ENCODE data around the gene ZNRD2. TPM values are rescaled to one million over a fixed set of nuclear protein-coding genes. Genes with fewer than 3 reads are reported as not detected.

ZNRD2 gene
- total RNA-seq, 2 experiments from 2014 or later, result 54.3 to 54.7 TPM

DNA sequence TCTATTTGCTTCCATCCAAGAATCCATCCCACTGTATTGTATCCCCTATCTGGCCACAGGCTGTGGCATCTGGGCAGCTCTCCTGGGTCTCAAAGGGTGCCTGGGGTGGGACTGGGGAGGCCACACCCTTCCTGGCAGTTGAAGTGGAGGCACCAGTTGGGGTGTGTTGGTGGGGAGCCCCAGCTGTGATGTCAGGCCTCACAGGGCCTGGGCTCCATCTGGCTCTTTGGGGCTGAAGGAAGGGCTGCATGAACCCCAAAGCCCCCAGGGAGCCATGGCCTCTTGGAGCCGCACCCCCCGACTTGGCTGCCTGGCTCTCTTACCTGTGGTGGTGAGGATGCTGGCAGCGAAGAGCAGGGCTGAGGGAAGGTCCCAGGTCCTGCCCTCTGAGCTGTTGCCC, 24.9 kb downstream of the ZNRD2 start:
- H3K9me3 Mint-ChIP-seq, result no peaks in the 10 kb centered on the region
- H3K27me3 Mint-ChIP-seq, result no peaks in the 10 kb centered on the region
- H3K27ac Mint-ChIP-seq, result no peak overlapping the region
- no peak overlapping the region for H3K4me3 Mint-ChIP-seq
- peak; percentile 11 for ATAC-seq
- intact Hi-C loops (cut with micrococcal nuclease), result loop anchor here (2.0 kb wide), 1 partner anchor 14 kb away; no protein-coding TSS in a partner anchor
- H3K36me3 Mint-ChIP-seq (ENCODE audit: low read depth), result peaks cover 11% of the 10 kb centered on the region
- POLR2A ChIA-PET, result interaction anchor here (0.6 to 5.7 kb wide), 8 partner anchors 8 to 55 kb away, joined by 3 to 39 read pairs (median 6); partner anchors contain the start of genes EHBP1L1, MAP3K11 and PCNX3
- TF ChIP-seq, protein P1, sequence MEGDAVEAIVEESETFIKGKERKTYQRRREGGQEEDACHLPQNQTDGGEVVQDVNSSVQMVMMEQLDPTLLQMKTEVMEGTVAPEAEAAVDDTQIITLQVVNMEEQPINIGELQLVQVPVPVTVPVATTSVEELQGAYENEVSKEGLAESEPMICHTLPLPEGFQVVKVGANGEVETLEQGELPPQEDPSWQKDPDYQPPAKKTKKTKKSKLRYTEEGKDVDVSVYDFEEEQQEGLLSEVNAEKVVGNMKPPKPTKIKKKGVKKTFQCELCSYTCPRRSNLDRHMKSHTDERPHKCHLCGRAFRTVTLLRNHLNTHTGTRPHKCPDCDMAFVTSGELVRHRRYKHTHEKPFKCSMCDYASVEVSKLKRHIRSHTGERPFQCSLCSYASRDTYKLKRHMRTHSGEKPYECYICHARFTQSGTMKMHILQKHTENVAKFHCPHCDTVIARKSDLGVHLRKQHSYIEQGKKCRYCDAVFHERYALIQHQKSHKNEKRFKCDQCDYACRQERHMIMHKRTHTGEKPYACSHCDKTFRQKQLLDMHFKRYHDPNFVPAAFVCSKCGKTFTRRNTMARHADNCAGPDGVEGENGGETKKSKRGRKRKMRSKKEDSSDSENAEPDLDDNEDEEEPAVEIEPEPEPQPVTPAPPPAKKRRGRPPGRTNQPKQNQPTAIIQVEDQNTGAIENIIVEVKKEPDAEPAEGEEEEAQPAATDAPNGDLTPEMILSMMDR (IDR thresholded peaks at IDR 0.05), result no peak
- DNase-seq, result no peak
- H3K4me1 Mint-ChIP-seq (ENCODE audit: low read depth), result peaks cover 16% of the 10 kb centered on the region
- CTCF ChIA-PET, result interaction anchor here (1.4 to 5.3 kb wide), 6 partner anchors 9 to 185 kb away, joined by 3 to 47 read pairs (median 18); partner anchors contain the start of gene MAP3K11

DNA sequence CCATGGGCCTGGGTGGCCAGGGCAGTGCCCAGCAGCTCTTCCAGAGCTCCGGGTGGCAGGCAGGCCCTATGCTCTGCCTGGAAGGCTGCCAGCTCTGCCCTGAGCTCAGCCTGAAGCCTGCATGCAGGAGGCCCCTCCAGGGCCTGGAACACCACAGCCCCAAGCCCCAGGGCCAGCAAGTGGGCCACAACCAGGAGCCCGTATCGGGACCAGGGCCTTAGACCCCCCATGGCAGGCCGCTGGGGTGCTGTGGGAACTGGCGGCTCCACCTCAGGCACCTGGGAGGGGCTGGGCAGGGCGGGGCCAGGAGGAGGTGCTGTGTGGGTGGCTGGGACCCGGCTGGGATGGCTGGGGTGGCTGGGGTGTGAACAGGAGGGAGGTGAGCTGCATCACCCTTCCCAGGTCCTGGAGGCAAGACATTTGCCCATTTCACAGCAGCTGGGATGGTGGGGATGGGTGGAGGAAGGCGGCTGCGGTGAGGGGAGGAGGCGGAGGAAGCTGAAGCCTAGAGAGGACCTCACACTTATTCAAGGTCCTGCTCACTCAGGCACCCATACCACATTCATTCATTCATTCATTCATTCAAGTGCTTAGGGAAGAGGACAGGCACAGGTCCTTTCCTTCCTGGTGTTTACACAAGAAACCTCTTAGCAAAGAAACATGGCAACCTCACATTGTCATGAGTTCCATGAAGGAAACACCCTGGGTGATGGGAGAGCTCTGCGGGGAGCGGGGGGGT, 25.4 kb downstream of the ZNRD2 start, which contains the start of gene KCNK7:
Gene KCNK7 (minus strand): TSS at position 258 of the 739 bp plus-strand sequence. CDS start 28 bp downstream, at position 230.
- peaks cover 12% of the 10 kb centered on the region for H3K4me1 Mint-ChIP-seq (ENCODE audit: low read depth)
- peaks cover 5% of the 10 kb centered on the region for H3K36me3 Mint-ChIP-seq (ENCODE audit: low read depth)
- intact Hi-C loops (cut with micrococcal nuclease), result loop anchor here (2.0 kb wide), 1 partner anchor 13 kb away; no protein-coding TSS in a partner anchor
- POLR2A ChIA-PET, result interaction anchor here (0.6 to 5.7 kb wide), 9 partner anchors 9 to 464 kb away, joined by 3 to 39 read pairs (median 4); partner anchors contain the start of genes EHBP1L1, MAP3K11 and PCNX3
- no peak for DNase-seq
- H3K27me3 Mint-ChIP-seq, result no peaks in the 10 kb centered on the region
- H3K27ac Mint-ChIP-seq, result peak within 1 kb of the TSS; percentile 25
- H3K9me3 Mint-ChIP-seq, result no peaks in the 10 kb centered on the region
- no peak within 1 kb of the TSS for H3K4me3 Mint-ChIP-seq
- CTCF ChIA-PET, result interaction anchor here (1.6 to 5.3 kb wide), 5 partner anchors 10 to 56 kb away, joined by 5 to 47 read pairs (median 12); partner anchors contain the start of gene MAP3K11
- TF ChIP-seq, protein P1 (IDR thresholded peaks at IDR 0.05), result no peak
- peak; percentile 26 for ATAC-seq

DNA sequence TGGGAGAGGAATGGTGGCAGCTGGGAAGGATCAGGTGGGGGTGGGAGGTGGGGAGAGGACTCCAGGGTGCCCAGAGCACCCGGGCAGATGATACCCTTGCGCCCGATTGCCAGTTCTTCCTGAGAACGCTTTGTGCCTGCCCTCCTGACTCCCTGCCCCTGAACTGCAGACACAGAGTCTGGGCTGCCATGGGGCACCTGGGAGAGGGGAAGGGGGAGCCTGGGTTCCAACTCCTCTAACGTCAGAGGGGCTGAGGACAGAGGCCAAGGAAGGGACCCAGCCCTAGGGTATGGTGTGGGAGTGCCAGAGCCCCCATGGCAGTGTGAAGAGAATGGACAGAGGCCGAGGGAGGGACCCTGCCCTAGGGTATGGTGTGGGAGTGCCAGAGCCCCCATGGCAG, 26.2 kb downstream of the ZNRD2 start:
- H3K27ac Mint-ChIP-seq, result no peak overlapping the region
- TF ChIP-seq, protein P1 (IDR thresholded peaks at IDR 0.05), result no peak
- no peaks in the 10 kb centered on the region for H3K9me3 Mint-ChIP-seq
- peaks cover 5% of the 10 kb centered on the region for H3K36me3 Mint-ChIP-seq (ENCODE audit: low read depth)
- H3K4me3 Mint-ChIP-seq, result no peak overlapping the region
- ChIA-PET CTCF (interaction anchor here (1.6 to 5.3 kb wide), 4 partner anchors 9 to 56 kb away, joined by 5 to 47 read pairs (median 6); partner anchors contain the start of gene MAP3K11), POLR2A (interaction anchor here (0.6 to 5.7 kb wide), 5 partner anchors 9 to 463 kb away, joined by 3 to 39 read pairs (median 8); partner anchors contain the start of genes EHBP1L1 and MAP3K11)
- no peak for DNase-seq
- H3K4me1 Mint-ChIP-seq (ENCODE audit: low read depth), result peaks cover 12% of the 10 kb centered on the region
- intact Hi-C loops (cut with micrococcal nuclease), result no loop called here
- ATAC-seq, result no peak
- no peaks in the 10 kb centered on the region for H3K27me3 Mint-ChIP-seq

DNA sequence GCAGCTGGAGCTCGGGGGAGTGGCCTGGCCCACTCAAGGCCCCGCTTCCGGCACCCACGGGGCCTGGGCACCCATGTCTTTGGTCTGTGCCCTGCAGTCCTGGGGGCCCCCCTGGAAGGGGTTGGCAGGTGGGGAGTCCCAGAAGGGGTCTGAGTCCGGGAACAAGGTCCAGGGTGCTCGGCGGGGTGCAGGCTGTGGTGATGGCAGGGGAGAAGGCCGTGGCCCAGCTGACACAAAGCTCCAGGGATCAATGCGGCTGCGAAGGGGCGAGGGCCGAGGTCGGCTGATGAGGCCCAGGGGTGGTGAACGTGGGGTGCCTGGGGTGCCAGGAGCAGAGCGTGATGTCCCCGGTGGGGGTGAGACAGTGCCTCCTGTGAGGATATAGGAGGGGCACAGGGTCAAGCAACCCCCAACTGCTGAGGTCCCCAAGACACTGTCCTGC, 28.0 kb downstream of the ZNRD2 start:
- DNase-seq, result no peak
- Mint-ChIP-seq H3K9me3 (no peaks in the 10 kb centered on the region), H3K27me3 (no peaks in the 10 kb centered on the region), H3K36me3 (ENCODE audit: low read depth) (peaks cover 4% of the 10 kb centered on the region), H3K27ac (no peak overlapping the region), H3K4me3 (no peak overlapping the region), H3K4me1 (ENCODE audit: low read depth) (peaks cover 12% of the 10 kb centered on the region)
- ChIA-PET CTCF (interaction anchor here (1.3 to 1.7 kb wide), 3 partner anchors 10 to 268 kb away, joined by 3 to 5 read pairs (median 4); partner anchors contain the start of gene FAM89B), POLR2A (interaction anchor here (1.5 kb wide), 1 partner anchor 11 kb away, joined by 4 read pairs; no protein-coding TSS in a partner anchor)
- intact Hi-C loops (cut with micrococcal nuclease), result no loop called here
- no peak for ATAC-seq
- TF ChIP-seq, protein P1 (IDR thresholded peaks at IDR 0.05), result no peak

Data from activated CD8-positive, alpha-beta T cell treated with anti-CD3 and anti-CD28 coated beads for 36 hours (primary cell).